Measurements from ENCODE around the gene TRIM50.
"Not testable (repeated sequence)": the region's sequence is repeated elsewhere in the genome, so short reads cannot be mapped to it uniquely, and the experiment has no call there.

The TRIM50 gene

DNA sequence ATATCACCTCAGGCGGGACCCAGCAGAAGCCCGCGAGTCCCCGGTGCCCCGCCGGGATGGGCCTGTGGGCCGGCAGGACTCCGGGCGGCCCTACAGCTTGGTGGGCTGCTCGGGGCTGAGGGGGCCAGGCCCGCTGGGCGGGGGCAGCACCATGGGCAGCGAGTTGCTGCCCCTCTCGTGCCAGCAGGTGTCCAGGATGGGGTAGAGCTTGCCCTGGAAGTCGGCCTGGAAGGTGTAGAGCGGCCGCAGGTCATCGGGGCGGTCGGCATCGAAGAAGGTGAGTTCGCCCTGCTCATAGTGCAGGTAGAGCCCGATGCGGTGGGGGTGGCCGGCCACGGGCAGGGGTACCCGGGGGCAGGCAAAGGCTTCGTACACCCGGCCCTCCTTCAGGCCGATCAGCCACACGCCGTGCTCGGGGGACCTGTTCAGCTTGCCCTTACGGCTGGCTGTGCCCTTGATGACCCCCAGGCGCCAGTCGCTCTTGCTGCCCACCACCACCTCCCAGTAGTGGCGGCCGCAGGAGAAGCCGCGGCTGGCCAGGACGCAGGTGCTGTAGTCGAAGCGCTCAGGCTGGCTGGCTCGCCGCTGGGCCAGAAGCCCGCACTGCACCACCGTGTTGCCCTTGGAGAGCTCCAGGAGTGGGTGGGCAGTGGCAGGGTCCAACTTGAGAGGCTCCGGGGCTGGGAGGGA is 14.9 kb downstream of the TRIM50 start:
- no peak for DNase-seq

DNA sequence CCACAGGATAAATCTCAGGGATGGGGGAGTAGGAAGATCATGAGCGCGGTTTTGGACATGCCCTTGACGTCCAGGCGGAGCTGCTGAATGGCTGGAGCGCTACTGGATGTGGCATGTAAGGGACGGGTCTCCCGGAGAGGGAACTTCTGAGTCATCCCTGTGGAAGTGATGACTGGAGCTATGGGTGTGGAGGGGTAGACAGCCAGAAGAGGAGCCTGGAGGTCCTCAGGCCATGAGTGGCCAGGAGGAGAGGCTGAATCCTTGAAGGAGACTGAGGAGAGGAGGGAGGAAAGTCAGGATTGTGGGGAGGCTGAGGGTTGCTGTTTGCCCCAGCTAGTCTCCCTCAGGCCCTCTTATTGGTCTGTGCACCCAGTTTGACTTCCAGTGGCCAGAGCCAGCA is 16.5 kb downstream of the TRIM50 start:
- DNase-seq, result not testable (repeated sequence)

DNA sequence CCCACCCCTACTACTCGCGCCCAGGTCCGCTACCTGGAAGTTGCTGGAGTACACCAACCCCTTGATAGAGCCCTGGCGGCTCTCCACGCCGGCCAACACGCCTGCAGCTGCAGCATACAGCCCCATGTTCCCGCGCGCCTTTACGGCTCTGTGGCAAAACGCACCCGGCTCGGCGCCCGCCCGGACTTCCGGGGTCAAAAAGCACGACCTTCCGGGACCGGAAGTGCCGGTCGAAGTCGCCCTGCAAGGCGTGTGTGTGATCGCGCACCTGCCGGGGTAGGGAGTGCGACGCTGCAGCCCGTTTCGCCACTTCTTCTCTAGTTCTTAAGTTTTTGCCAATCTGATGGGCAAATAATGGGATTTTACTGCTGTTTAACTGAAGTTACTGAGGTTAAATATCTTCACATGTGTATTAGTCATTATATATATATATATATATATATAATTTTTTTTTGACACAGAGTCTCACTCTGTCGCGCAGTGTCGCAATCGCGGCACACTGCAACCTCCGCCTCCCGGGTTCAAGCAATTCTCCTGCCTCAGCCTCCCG is 19.1 kb downstream of the TRIM50 start, which contains the start of gene NSUN5:
Gene NSUN5 (minus strand): TSS at position 162 of the 550 bp plus-strand sequence. CDS start 36 bp downstream, at position 126.
- DNase-seq, result peak; percentile 83

DNA sequence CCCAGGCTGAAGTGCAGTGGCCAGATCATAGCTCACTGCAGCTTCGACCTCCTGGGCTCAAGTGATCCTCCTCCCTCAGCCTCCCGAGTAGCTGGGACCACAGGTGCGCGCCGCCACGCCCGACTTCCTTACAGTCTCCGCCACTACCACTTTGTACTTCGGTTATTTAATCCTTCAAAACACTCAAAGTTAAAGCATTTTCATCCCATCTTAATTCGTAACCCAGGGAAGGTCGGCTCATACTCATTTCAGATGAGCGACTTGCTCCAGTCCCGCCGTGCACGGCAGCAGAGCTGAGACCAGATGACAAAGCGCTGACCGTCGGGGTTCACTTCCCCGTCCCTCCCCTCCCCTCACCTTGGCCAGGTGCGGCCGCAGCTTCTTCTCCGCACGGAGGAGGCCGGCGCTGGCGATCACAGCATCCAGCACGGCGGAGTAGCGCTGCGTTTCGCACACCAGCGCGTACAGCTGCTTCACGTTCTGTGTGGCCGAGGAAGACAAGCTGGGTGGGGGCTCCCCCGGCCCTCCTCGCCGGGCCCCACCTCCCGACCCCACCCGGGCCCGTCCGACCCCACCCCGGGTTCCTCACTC is 19.7 kb downstream of the TRIM50 start:
- DNase-seq, result no peak

DNA sequence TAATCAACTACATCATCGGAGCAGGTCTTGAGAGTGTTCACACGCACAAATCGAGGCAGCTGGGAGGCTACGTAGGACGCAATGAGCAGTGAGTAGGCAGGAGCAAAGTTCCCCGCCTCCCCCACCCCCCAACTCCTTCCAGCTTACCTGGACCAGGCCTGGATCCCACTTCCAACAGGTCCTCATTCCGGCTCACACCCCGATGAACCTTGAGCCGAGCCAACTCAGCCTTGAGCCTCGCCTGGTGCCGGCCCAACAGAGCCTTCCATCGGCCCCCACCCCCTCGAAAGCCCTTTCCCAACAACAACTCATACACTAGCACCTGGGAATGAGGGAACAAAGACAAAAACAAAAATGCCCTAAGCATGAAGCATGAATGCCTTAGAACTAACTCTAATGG is 20.4 kb downstream of the TRIM50 start:
- no peak for DNase-seq

DNA sequence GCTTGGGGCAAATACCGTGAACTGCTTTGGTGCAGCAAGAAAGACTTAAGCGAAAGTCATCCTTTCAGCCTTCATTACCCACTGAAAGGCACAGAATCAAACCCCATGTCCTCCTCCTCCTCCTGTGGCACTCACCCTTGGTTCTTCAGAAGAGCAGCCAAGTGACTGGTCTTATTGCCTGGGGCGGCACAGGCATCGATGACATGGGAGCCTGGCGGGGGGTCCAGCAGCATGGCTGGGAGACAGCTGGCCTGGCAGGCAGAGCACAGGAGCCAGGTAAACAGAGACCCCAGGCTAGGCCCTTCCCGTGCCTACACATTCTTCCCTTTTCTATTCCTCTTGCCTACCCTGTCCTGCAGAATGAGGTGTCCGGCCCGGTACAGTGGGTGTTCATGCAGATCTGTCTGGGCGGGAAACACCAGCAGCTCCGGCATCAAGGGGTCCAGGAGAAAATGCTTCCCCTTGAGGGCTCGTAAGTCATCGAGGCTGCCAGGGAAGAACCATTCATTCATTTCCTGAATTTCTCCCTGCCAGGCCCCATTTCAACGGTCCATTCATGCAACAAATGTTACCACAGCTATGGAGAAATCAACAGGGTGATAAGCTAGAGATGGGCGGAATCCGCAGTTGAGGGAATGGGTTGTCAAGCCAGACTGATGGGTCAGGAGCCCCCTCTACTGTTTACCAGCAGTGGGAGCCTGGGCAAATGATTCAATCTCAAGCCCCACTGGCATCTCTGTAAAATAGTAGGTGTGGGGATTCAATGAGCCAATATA is 23.1 kb downstream of the TRIM50 start:
- DNase-seq, result not testable (repeated sequence)

DNA sequence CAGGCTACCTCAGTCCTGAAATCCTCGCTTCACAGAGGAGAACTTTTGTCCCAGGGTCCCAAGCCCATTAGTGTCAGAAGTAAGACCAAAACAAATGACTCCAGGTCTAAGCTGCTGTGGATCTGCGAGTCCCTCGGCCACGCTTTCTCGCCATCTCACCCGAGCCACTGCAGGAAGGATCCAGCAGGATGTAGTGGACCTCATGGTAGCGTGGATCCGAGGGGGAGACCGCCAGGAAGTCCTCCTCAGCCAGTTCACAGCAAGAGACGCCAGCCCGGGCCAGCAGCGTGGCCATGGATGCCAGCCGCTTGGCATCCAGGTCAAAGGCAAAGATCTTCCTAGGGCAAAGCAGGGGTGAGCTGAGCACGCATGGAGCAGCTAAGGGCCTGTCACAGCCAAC is 23.8 kb downstream of the TRIM50 start:
- DNase-seq, result no peak

DNA sequence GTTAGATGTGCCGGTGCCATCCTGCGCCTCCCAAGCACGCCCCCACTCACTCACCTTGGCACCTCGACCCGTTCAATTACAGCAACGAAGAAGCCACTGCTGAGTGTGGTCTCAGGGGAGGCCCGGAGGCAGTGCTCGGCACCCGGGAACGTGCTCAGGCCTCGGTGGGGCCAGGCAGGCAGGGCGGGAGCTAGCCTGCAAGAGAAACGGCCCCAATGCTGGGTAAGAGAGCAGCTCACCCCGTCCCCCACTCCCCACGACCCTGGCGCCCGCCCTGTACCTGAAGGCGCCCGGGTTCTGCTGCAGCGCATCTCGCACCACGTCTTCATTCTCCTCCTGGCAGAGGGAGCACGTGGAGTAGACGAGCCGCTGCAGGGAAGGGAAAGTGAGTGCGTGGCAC is 24.3 kb downstream of the TRIM50 start:
- no peak for DNase-seq

DNA sequence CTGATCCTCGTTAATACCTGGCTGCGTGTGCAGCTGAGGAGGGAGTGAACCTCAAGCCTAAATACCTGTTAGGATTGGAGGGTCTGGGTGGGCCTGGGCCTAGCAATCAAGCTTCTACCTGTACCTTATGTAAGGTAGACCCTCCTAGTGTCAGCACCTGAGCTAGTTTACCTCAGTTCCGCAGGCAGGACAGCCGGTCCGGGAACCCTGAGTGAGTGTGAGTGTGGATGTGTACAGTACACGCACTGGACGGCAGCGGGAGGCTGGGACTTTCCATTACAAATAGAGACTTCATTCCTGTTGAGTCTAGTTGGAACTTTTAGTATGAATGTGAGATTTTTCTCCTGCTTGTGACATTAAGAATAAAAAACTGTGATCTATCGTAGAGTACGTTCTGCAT is 25.0 kb downstream of the TRIM50 start:
- DNase-seq, result not testable (repeated sequence)

DNA sequence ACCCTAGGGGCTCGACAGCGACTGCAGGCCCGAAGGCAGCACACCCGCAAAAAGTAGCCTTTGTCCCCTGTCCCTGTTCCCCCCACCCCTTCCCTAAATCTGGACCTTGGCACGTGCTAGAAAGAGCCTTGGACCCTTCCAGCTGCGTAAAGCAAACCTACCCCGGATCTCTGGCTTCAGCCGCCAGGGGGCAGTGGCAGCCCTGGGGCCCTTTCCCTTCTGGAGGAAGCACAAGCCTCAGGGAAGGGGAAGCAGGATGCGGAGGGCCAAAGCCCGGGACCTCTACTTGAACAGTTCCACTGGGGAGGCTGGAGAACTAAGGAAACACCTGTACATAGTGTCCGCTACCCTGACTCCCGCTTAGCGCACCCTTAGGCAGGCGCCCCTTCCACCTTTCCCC is 26.8 kb downstream of the TRIM50 start:
- DNase-seq, result not testable (repeated sequence)

DNA sequence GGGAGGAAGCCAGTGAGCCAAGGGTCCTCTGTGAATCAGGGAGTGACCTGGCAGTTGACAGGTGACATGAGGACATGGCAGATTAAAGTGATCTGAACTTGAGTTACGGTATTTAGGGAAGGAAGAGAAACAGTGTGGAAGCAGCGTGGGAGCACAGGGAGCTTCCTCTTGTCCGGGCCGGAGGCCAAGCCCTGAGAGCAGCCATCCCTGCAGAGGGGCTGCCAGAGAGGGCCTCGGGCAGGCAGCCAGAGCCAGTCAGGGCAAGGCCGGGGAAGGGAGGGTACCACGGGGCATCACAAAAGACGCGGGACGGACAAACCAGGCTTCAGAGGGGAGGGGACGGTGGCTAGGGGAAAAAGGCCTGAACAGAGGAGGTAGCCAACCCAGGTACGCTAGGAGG is 28.1 kb downstream of the TRIM50 start:
- not testable (repeated sequence) for DNase-seq

DNA sequence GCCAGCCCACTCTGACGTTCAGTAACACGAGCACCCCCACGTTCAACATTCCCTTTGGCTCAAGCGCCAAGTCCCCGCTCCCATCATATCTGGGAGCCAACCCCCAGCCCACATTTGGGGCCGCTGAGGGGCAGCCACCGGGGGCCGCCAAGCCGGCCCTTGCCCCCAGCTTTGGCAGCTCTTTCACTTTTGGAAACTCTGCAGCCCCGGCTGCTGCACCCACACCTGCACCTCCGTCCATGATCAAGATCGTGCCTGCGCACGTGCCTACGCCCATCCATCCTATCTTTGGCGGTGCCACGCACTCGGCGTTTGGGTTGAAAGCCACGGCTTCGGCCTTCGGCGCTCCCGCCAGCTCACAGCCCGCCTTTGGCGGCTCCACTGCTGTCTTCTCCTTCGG is 30.2 kb downstream of the TRIM50 start:
- not testable (repeated sequence) for DNase-seq

DNA sequence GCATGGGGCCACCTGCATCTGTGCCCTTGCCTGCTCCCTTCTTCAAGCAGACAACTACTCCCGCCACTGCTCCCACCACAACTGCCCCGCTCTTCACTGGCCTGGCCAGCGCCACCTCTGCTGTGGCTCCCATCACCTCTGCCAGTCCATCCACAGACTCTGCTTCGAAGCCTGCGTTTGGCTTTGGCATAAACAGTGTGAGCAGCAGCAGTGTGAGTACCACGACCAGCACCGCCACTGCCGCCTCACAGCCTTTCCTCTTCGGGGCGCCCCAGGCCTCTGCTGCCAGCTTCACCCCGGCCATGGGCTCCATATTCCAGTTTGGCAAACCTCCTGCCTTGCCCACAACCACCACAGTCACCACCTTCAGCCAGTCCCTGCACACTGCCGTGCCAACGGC is 30.6 kb downstream of the TRIM50 start:
- not testable (repeated sequence) for DNase-seq

DNA sequence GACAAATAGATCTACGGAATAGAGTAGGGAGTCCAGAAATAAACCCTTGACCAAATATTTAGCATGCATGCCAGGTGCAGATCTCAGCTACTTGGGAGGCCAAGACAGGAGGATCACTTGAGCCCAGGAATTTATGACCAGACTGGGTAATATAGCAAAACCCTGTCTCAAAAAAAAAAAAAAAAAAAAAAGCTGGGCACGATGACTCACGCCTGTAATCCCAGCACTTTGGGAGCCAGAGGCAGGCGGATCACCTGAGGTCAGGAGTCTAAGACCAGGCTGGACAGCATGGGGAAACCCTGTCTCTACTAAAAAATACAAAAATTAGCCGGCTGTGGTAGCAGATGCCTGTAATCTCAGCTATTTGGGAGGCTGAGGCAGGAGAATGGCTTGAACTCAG is 50.7 kb downstream of the TRIM50 start:
- not testable (repeated sequence) for DNase-seq

DNA sequence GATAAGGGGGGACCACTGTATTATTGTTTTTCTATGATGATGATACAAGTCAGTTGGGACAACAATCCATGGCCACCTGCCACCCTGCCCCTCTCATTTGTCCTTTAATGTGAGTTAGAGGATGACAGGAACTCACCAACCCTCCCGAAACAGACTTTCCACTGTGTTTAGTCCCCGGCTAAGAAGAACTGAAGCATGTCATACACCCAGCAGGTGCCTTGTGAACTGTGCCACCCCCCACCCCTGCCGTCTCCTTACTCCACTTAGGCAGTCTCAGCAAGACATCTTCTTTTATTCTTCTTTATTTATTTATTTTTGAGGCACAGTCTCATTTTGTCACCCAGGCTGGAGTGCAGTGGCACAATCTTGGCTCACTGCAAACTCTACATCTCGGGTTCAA is 60.1 kb downstream of the TRIM50 start:
- not testable (repeated sequence) for DNase-seq

DNA sequence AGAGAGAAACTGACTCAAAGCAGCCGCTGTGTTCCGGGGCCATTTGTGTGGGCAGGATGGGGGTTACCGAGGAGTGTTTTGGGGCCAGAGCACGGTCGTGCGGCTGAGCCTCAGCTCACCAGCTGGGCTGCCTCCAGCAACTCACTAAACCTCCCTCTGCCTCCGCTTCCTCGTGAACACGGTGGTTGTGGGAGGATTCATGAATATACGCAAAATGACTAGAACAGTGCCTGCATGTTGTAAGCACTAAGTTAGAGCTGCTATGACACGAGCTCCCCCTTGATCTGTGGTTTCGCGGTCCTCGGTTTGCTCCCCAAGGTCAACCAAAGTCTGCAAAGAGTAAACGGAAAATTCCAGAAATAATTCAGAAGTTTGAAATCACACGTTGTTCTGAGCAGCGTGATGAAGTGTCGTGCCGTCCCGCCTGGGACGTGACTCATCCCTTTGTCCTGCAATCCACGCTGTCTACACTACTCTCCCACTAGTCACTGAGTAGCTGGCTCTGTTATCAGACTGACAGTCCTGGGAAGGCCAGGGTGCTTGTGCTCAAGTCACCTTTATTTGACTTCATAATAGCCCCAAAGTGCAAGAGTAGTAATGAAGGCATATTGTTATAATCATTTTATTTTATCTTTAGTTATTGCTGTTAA is 61.0 kb downstream of the TRIM50 start:
- DNase-seq, result not testable (repeated sequence)
